Measurements from ENCODE around the gene ATG5. TPM values are rescaled to one million over a fixed set of nuclear protein-coding genes. Genes with fewer than 3 reads are reported as not detected.

The ATG5 gene
- polyA plus RNA-seq, 1 donor (not counting 4 experiments of a cell fraction or from before 2014, with no cell fraction given) = 60.0 TPM

DNA sequence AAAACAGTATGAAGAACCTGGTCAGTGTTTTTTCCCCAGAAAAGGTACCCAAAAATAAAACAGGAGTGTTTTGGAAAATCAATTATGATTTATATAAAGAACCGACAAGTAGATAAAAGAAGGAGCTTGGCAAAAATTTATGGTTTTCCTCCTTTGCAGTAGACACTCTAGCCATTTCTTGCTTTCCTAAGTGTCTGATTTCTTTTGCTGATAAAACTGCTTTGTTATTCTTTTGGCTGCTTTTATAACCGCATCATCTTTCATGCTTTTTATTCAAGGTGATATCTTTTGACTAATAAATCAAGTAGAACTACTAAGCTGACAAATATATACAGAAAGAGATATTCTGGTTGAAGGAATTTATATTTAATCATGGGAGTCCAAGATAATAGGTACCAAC, 16.6 kb downstream of the ATG5 start:
- no peak for TF ChIP-seq EZH2 (IDR thresholded peaks at IDR 0.05; ENCODE audit: low read length)
- TF ChIP-seq, protein P1, sequence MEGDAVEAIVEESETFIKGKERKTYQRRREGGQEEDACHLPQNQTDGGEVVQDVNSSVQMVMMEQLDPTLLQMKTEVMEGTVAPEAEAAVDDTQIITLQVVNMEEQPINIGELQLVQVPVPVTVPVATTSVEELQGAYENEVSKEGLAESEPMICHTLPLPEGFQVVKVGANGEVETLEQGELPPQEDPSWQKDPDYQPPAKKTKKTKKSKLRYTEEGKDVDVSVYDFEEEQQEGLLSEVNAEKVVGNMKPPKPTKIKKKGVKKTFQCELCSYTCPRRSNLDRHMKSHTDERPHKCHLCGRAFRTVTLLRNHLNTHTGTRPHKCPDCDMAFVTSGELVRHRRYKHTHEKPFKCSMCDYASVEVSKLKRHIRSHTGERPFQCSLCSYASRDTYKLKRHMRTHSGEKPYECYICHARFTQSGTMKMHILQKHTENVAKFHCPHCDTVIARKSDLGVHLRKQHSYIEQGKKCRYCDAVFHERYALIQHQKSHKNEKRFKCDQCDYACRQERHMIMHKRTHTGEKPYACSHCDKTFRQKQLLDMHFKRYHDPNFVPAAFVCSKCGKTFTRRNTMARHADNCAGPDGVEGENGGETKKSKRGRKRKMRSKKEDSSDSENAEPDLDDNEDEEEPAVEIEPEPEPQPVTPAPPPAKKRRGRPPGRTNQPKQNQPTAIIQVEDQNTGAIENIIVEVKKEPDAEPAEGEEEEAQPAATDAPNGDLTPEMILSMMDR (optimal IDR thresholded peaks at IDR 0.05 in 1 of 3, IDR thresholded peaks at IDR 0.05 in 1 of 3, conservative IDR thresholded peaks at IDR 0.05 in 1 of 3; ENCODE audit: extremely low read depth in 1 of 3, insufficient read depth in 2 of 3, low read length in 3 of 3) = no peak

DNA sequence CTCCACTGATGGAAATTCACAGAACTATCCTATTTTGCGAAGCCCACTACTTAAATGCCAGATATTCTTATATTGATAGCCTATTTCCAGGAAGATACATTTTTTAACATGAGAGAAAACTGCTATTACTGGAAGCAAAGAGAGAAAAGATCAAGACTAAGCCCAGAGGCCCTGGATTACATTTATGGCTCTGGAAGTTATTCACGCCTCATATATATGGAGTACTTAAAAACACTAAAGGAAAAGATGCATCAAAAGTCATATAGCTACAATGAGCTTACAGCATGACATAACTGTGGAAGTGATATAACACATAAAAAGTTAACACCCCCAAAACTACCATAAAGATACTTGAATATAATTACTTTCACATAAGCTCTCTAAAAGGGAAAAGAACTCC, 19.8 kb downstream of the ATG5 start:
- H4K20me1 ChIP-seq (ENCODE audit: control insufficient read depth, extremely low read depth, insufficient read depth, low read length) = no peaks in the 10 kb centered on the region
- FAIRE-seq = no peak
- no peak for TF ChIP-seq EZH2 (IDR thresholded peaks at IDR 0.05; ENCODE audit: low read length)
- TF ChIP-seq, protein P1 (optimal IDR thresholded peaks at IDR 0.05 in 1 of 3, IDR thresholded peaks at IDR 0.05 in 1 of 3, conservative IDR thresholded peaks at IDR 0.05 in 1 of 3; ENCODE audit: extremely low read depth in 1 of 3, insufficient read depth in 2 of 3, low read length in 3 of 3) = no peak

More for the DNA sequence above, 16.6 kb downstream of the ATG5 start:
- Histone ChIP-seq H3K4me1 (ENCODE audit: control insufficient read depth, extremely low read depth, insufficient read depth, low read length) (peaks cover 39% of the 10 kb centered on the region), H3K9me3 (ENCODE audit: control insufficient read depth, low read depth, low read length) (no peaks in the 10 kb centered on the region), H3K9me1 (ENCODE audit: control insufficient read depth, extremely low read depth, insufficient read depth, low read length) (no peaks in the 10 kb centered on the region), H3K79me2 (ENCODE audit: control insufficient read depth, insufficient read depth, low read length) (peaks cover 71% of the 10 kb centered on the region), H2AFZ (ENCODE audit: control insufficient read depth, low read length) (no peak overlapping the region), H3K36me3 (ENCODE audit: control insufficient read depth in 2 of 2, extremely low read depth in 1 of 2, insufficient read depth in 2 of 2, low read length in 2 of 2) (peaks cover 0 to 13% of the 10 kb centered on the region in 2 experiments), H3K4me3 (ENCODE audit: control insufficient read depth in 2 of 3, extremely low read depth in 1 of 3, insufficient read depth in 2 of 3, low read depth in 1 of 3, low read length in 3 of 3) (no peak overlapping the region), H3K27ac (ENCODE audit: control insufficient read depth, insufficient read depth, low read length) (no peak overlapping the region), H3K27me3 (ENCODE audit: control insufficient read depth, extremely low read depth, insufficient read depth, low read length) (no peaks in the 10 kb centered on the region), H3K4me2 (ENCODE audit: control insufficient read depth, extremely low read depth, insufficient read depth, low read depth, low read length) (no peak overlapping the region), H3K9ac (ENCODE audit: control insufficient read depth, extremely low read depth, insufficient read depth, low read length) (no peak overlapping the region), H4K20me1 (ENCODE audit: control insufficient read depth, extremely low read depth, insufficient read depth, low read length) (no peaks in the 10 kb centered on the region)
- DNase-seq (ENCODE audit: low read depth, low spot score) (no peak), FAIRE-seq (no peak)
- dilution Hi-C loops (cut with MboI; ENCODE audit: extremely low pct_ligation_motif_present, low sequenced_read_pairs) = no loop called here

More for the DNA sequence above, 19.8 kb downstream of the ATG5 start:
- H3K9me1 ChIP-seq (ENCODE audit: control insufficient read depth, extremely low read depth, insufficient read depth, low read length) = no peaks in the 10 kb centered on the region
- no peak overlapping the region for H3K4me2 ChIP-seq (ENCODE audit: control insufficient read depth, extremely low read depth, insufficient read depth, low read depth, low read length)
- no peak for DNase-seq (ENCODE audit: low read depth, low spot score)
- no peak overlapping the region for H2AFZ ChIP-seq (ENCODE audit: control insufficient read depth, low read length)
- H3K27ac ChIP-seq (ENCODE audit: control insufficient read depth, insufficient read depth, low read length) = no peak overlapping the region
- H3K36me3 ChIP-seq (ENCODE audit: control insufficient read depth in 2 of 2, extremely low read depth in 1 of 2, insufficient read depth in 2 of 2, low read length in 2 of 2) = peaks cover 0 to 3% of the 10 kb centered on the region in 2 experiments
- no peak overlapping the region for H3K4me3 ChIP-seq (ENCODE audit: control insufficient read depth in 2 of 3, extremely low read depth in 1 of 3, insufficient read depth in 2 of 3, low read depth in 1 of 3, low read length in 3 of 3)
- dilution Hi-C loops (cut with MboI; ENCODE audit: extremely low pct_ligation_motif_present, low sequenced_read_pairs) = no loop called here
- peaks cover 21% of the 10 kb centered on the region for H3K4me1 ChIP-seq (ENCODE audit: control insufficient read depth, extremely low read depth, insufficient read depth, low read length)
- H3K9ac ChIP-seq (ENCODE audit: control insufficient read depth, extremely low read depth, insufficient read depth, low read length) = no peak overlapping the region
- H3K27me3 ChIP-seq (ENCODE audit: control insufficient read depth, extremely low read depth, insufficient read depth, low read length) = no peaks in the 10 kb centered on the region
- peaks cover 74% of the 10 kb centered on the region for H3K79me2 ChIP-seq (ENCODE audit: control insufficient read depth, insufficient read depth, low read length)
- no peaks in the 10 kb centered on the region for H3K9me3 ChIP-seq (ENCODE audit: control insufficient read depth, low read depth, low read length)

Data from keratinocyte (primary cell).